Activated CD4-positive, CD25-positive, alpha-beta regulatory T cell treated with anti-CD3 and anti-CD28 coated beads, Interleukin-2, amount 50 U/mL, for 16 hours (primary cell): Measurements from ENCODE around the gene PTPN11.

Experiments
- DNase-seq: peaks from one replicate; pipeline ENCODE4 v3.0.0-alpha.2; 2020; ENCODE audit warnings: low read depth, low spot score

Gene PTPN11

GRCh38 chr12:112540021-112540420 is 121.3 kb downstream of the PTPN11 start:
- no peak for DNase-seq

GRCh38 chr12:112543751-112544150 is 125.0 kb downstream of the PTPN11 start:
- DNase-seq, result no peak

GRCh38 chr12:112546339-112546738 is 127.6 kb downstream of the PTPN11 start:
- no peak for DNase-seq

GRCh38 chr12:112546996-112547395 is 128.2 kb downstream of the PTPN11 start:
- no peak for DNase-seq

- no peak for DNase-seq
Measured at GRCh38 chr12:112549031-112549430, 130.3 kb downstream of the PTPN11 start.

GRCh38 chr12:112551681-112552080 is 132.9 kb downstream of the PTPN11 start:
- DNase-seq, result no peak

- no peak for DNase-seq
Measured at GRCh38 chr12:112555621-112556233, 137.0 kb downstream of the PTPN11 start.

GRCh38 chr12:112557951-112558630 is 139.3 kb downstream of the PTPN11 start:
- DNase-seq, result no peak
